ENCODE results near the gene FARS2. TPM values are rescaled to one million over a fixed set of nuclear protein-coding genes. Genes with fewer than 3 reads are reported as not detected.

The FARS2 gene
- total RNA-seq, 1 experiment from 2014 or later: 13.8 TPM

DNA sequence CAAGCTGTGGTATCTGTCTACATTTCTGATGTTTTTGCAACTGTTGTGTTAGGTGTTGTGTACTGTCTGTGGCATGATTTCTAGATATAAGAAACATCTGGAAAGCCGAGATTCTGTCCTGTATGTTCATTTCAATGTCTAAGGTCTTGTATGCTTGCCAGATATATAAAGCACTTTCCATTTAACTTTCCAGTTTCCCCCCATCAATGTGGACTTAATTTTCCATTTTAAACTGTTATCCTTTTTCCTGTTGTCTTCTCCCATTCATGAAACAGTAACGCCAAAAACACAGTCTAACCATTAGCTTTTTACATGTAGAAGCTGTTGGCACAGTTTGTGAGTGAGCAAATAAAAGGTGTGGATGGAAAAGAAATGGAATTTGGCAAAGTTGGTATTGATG lies 181.6 kb downstream of the FARS2 start:
- Histone ChIP-seq H3K9ac (ENCODE audit: low read length) (no peak overlapping the region), H3K79me2 (ENCODE audit: insufficient read depth, low read length) (no peaks in the 10 kb centered on the region), H3K27ac (ENCODE audit: low read depth, low read length) (no peak overlapping the region), H3K9me3 (ENCODE audit: control insufficient read depth in 1 of 2, insufficient read depth in 1 of 2, low read depth in 1 of 2, low read length in 2 of 2) (no peaks in the 10 kb centered on the region), H3K4me2 (ENCODE audit: low read length) (no peak overlapping the region), H3K27me3 (ENCODE audit: insufficient read depth, low read length) (no peaks in the 10 kb centered on the region), H3K4me3 (replicated peaks in 1 of 2; ENCODE audit: low read depth in 1 of 2, low read length in 2 of 2) (no peak overlapping the region), H2AFZ (ENCODE audit: low read depth, low read length, poor library complexity, severe bottlenecking) (no peak overlapping the region), H3K9me2 (ENCODE audit: insufficient read depth) (no peaks in the 10 kb centered on the region), H3K36me3 (ENCODE audit: control insufficient read depth in 1 of 2, insufficient read depth in 2 of 2, low read length in 2 of 2) (no peaks in the 10 kb centered on the region), H4K20me1 (ENCODE audit: insufficient read depth) (no peaks in the 10 kb centered on the region), H3K4me1 (ENCODE audit: control insufficient read depth in 1 of 2, insufficient read depth in 2 of 2, low read length in 2 of 2) (no peaks in the 10 kb centered on the region)
- no TSS peak for BruUV-seq (replicated peaks)
- CTCF ChIA-PET: no interaction called here
- no peak for ATAC-seq
- TF ChIP-seq ZFX (IDR thresholded peaks at IDR 0.05) (no peak), RAD21 (IDR thresholded peaks at IDR 0.05; ENCODE audit: low read depth) (no peak), EZH2 (IDR thresholded peaks at IDR 0.05) (no peak), ATF3 (IDR thresholded peaks at IDR 0.05) (no peak), CBX3 (IDR thresholded peaks at IDR 0.05; ENCODE audit: low read depth) (no peak)
- TF ChIP-seq, protein P1, sequence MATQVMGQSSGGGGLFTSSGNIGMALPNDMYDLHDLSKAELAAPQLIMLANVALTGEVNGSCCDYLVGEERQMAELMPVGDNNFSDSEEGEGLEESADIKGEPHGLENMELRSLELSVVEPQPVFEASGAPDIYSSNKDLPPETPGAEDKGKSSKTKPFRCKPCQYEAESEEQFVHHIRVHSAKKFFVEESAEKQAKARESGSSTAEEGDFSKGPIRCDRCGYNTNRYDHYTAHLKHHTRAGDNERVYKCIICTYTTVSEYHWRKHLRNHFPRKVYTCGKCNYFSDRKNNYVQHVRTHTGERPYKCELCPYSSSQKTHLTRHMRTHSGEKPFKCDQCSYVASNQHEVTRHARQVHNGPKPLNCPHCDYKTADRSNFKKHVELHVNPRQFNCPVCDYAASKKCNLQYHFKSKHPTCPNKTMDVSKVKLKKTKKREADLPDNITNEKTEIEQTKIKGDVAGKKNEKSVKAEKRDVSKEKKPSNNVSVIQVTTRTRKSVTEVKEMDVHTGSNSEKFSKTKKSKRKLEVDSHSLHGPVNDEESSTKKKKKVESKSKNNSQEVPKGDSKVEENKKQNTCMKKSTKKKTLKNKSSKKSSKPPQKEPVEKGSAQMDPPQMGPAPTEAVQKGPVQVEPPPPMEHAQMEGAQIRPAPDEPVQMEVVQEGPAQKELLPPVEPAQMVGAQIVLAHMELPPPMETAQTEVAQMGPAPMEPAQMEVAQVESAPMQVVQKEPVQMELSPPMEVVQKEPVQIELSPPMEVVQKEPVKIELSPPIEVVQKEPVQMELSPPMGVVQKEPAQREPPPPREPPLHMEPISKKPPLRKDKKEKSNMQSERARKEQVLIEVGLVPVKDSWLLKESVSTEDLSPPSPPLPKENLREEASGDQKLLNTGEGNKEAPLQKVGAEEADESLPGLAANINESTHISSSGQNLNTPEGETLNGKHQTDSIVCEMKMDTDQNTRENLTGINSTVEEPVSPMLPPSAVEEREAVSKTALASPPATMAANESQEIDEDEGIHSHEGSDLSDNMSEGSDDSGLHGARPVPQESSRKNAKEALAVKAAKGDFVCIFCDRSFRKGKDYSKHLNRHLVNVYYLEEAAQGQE (IDR thresholded peaks at IDR 0.05; ENCODE audit: low read depth): no peak
- TF ChIP-seq, protein P2, sequence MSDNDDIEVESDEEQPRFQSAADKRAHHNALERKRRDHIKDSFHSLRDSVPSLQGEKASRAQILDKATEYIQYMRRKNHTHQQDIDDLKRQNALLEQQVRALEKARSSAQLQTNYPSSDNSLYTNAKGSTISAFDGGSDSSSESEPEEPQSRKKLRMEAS (IDR thresholded peaks at IDR 0.05): no peak
- RAD21 ChIA-PET (ENCODE audit: low non-redundant PET in 1 of 2, low total read pairs in 2 of 2, uncharacterized antibody in 2 of 2, unreplicated experiment in 2 of 2): no interaction called here
- intact Hi-C loops (cut with micrococcal nuclease): no loop called here
- POLR2A ChIA-PET: no interaction called here
- no peak for DNase-seq (ENCODE audit: low read depth, low spot score)

GRCh38 chr6:5443491-5443890 lies 182.2 kb downstream of the FARS2 start:
- BruUV-seq (replicated peaks): no TSS peak
- ChIA-PET POLR2A (no interaction called here), RAD21 (ENCODE audit: low non-redundant PET in 1 of 2, low total read pairs in 2 of 2, uncharacterized antibody in 2 of 2, unreplicated experiment in 2 of 2) (no interaction called here), CTCF (no interaction called here)
- Histone ChIP-seq H3K27me3 (ENCODE audit: insufficient read depth, low read length) (no peaks in the 10 kb centered on the region), H3K79me2 (ENCODE audit: insufficient read depth, low read length) (no peaks in the 10 kb centered on the region), H4K20me1 (ENCODE audit: insufficient read depth) (no peaks in the 10 kb centered on the region), H3K9me3 (ENCODE audit: control insufficient read depth in 1 of 2, insufficient read depth in 1 of 2, low read depth in 1 of 2, low read length in 2 of 2) (no peaks in the 10 kb centered on the region), H2AFZ (ENCODE audit: low read depth, low read length, poor library complexity, severe bottlenecking) (no peak overlapping the region), H3K4me2 (ENCODE audit: low read length) (no peak overlapping the region), H3K4me1 (ENCODE audit: control insufficient read depth in 1 of 2, insufficient read depth in 2 of 2, low read length in 2 of 2) (no peaks in the 10 kb centered on the region), H3K9ac (ENCODE audit: low read length) (no peak overlapping the region), H3K27ac (ENCODE audit: low read depth, low read length) (no peak overlapping the region), H3K36me3 (ENCODE audit: control insufficient read depth in 1 of 2, insufficient read depth in 2 of 2, low read length in 2 of 2) (no peaks in the 10 kb centered on the region), H3K9me2 (ENCODE audit: insufficient read depth) (no peaks in the 10 kb centered on the region), H3K4me3 (replicated peaks in 1 of 2; ENCODE audit: low read depth in 1 of 2, low read length in 2 of 2) (no peak overlapping the region)
- no peak for ATAC-seq
- intact Hi-C loops (cut with micrococcal nuclease): no loop called here
- DNase-seq (ENCODE audit: low read depth, low spot score): no peak
- no peak for TF ChIP-seq EGR1 (IDR thresholded peaks at IDR 0.05; ENCODE audit: low read depth)
- TF ChIP-seq YY1 (IDR thresholded peaks at IDR 0.05; ENCODE audit: extremely low read depth, insufficient replicate concordance, low read depth, low read length): no peak
- TF ChIP-seq CEBPB (IDR thresholded peaks at IDR 0.05; ENCODE audit: low read depth): no peak
- TF ChIP-seq ZNF274 (IDR thresholded peaks at IDR 0.05; ENCODE audit: low read depth, low read length): no peak
- TF ChIP-seq ZFX (IDR thresholded peaks at IDR 0.05): no peak
- no peak for TF ChIP-seq EZH2phosphoT487 (IDR thresholded peaks at IDR 0.05; ENCODE audit: borderline replicate concordance)
- no peak for TF ChIP-seq CBX3 (IDR thresholded peaks at IDR 0.05; ENCODE audit: low read depth)
- TF ChIP-seq RAD21 (IDR thresholded peaks at IDR 0.05; ENCODE audit: low read depth): no peak
- TF ChIP-seq, protein P1 (IDR thresholded peaks at IDR 0.05; ENCODE audit: low read depth): no peak
- TF ChIP-seq ELF1 (IDR thresholded peaks at IDR 0.05; ENCODE audit: borderline replicate concordance, low read depth): no peak
- TF ChIP-seq ATF3 (IDR thresholded peaks at IDR 0.05): no peak

All from HCT116 (cell line).